PC-9 (cell line): ENCODE data around the gene RNASE8.

Experiments
- EZH2 ChIP-seq: fragments of 200-600 bp; sonication (generic); IDR thresholded peaks from 2 replicates; pipeline ENCODE4 v1.8.0; 2017; ENCODE audit warnings: antibody characterized with exemption, low read depth
- TF ChIP-seq, protein P1 (sequence below): fragments of 200-600 bp; sonication (generic); conservative IDR thresholded peaks from 2 replicates; pipeline ENCODE4 v1.6.1; 2017; ENCODE audit warnings: mixed run types, antibody characterized with exemption, mild to moderate bottlenecking, moderate library complexity

DNA sequence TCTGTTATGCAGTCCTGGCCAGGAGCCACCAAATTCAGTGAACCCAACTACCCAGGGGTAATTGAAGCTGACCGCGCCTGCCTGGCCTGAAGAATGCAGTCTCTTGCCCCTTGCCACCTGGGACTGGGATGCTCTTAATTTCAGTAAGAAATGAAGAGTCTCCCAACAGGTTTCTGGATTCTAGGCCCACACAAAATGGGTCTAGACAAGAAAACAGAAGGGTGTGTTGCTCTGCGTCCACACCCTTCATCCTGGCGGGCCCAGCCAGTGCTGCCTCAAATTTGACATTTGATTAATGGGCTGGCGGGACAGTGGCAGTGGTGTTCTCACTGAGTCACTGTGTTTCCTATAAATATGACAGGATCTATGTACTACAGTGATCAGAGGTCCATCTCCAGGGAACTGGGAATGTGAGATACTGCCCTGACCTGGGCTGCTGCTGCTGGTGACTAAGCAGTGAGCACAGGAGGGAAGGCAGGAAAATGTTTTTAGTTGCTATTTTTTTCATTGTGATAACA is 49.7 kb downstream of the RNASE8 start:
- TF ChIP-seq, protein P1, sequence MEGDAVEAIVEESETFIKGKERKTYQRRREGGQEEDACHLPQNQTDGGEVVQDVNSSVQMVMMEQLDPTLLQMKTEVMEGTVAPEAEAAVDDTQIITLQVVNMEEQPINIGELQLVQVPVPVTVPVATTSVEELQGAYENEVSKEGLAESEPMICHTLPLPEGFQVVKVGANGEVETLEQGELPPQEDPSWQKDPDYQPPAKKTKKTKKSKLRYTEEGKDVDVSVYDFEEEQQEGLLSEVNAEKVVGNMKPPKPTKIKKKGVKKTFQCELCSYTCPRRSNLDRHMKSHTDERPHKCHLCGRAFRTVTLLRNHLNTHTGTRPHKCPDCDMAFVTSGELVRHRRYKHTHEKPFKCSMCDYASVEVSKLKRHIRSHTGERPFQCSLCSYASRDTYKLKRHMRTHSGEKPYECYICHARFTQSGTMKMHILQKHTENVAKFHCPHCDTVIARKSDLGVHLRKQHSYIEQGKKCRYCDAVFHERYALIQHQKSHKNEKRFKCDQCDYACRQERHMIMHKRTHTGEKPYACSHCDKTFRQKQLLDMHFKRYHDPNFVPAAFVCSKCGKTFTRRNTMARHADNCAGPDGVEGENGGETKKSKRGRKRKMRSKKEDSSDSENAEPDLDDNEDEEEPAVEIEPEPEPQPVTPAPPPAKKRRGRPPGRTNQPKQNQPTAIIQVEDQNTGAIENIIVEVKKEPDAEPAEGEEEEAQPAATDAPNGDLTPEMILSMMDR = no peak
- TF ChIP-seq EZH2 = no peak
